OCI-LY1 (cell line): Measurements from ENCODE around the gene PPP1R14B.
"Not testable (repeated sequence)": the region's sequence is repeated elsewhere in the genome, so short reads cannot be mapped to it uniquely, and the experiment has no call there.

Source experiments
- H2AFZ ChIP-seq: fragments of 200-600 bp; sonication (generic), shearing (Covaris generic); 2 replicates; pipeline ENCODE4 v1.6.0; 2014; ENCODE audit warnings: antibody characterized with exemption, mild to moderate bottlenecking, low read length
- H3F3A ChIP-seq: fragments of 200-600 bp; sonication (generic), shearing (Covaris generic); 2 replicates; pipeline ENCODE4 v1.6.0; 2014; ENCODE audit warnings: mild to moderate bottlenecking, antibody characterized with exemption, low read length, moderate library complexity; ENCODE audit not compliant: insufficient read depth
- H3K27ac ChIP-seq: fragments of 200-600 bp; sonication (generic); 2 replicates; pipeline ENCODE4 v1.5.1; 2014; ENCODE audit warnings: low read length, mixed run types, mild to moderate bottlenecking, low read depth; ENCODE audit not compliant: poor library complexity, severe bottlenecking
- H3K27me3 ChIP-seq: fragments of 200-600 bp; sonication (generic); 2 replicates; pipeline ENCODE4 v1.6.0; 2014; ENCODE audit warnings: antibody characterized with exemption, mild to moderate bottlenecking, low read length, moderate library complexity; ENCODE audit not compliant: insufficient read depth
- H3K36me3 ChIP-seq: fragments of 200-600 bp; sonication (generic); 2 replicates; pipeline ENCODE4 v1.6.1; 2014; ENCODE audit warnings: mild to moderate bottlenecking, antibody characterized with exemption, low read length, moderate library complexity, mixed read lengths; ENCODE audit not compliant: insufficient read depth
- H3K4me1 ChIP-seq: fragments of 200-600 bp; sonication (generic); 2 replicates; pipeline ENCODE4 v1.5.1; 2014; ENCODE audit warnings: mild to moderate bottlenecking, low read length, moderate library complexity; ENCODE audit not compliant: insufficient read depth, severe bottlenecking
- H3K4me2 ChIP-seq: fragments of 200-600 bp; sonication (generic), shearing (Covaris generic); 2 replicates; pipeline ENCODE4 v1.6.1; 2014; ENCODE audit warnings: low read length
- H3K4me3 ChIP-seq: fragments of 200-600 bp; sonication (generic); 2 replicates; pipeline ENCODE4 v1.5.1; 2014; ENCODE audit warnings: low read length, low read depth, mild to moderate bottlenecking, mixed read lengths; ENCODE audit not compliant: poor library complexity, severe bottlenecking
- H3K79me2 ChIP-seq: fragments of 200-600 bp; shearing (Covaris generic); 2 replicates; pipeline ENCODE4 v1.6.1; 2016; ENCODE audit warnings: mixed run types, low read length, mixed read lengths; ENCODE audit not compliant: insufficient read depth
- H3K9ac ChIP-seq: fragments of 200-600 bp; sonication (generic), shearing (Covaris generic); 2 replicates; pipeline ENCODE4 v1.6.1; 2014; ENCODE audit warnings: mild to moderate bottlenecking, low read length, mixed read lengths
- H3K9me2 ChIP-seq: fragments of 200-600 bp; sonication (generic), shearing (Covaris generic); 2 replicates; pipeline ENCODE4 v1.6.1; 2014; ENCODE audit warnings: low read depth, mild to moderate bottlenecking, low read length, mixed read lengths
- H3K9me3 ChIP-seq: fragments of 200-600 bp; shearing (Covaris generic); 2 replicates; pipeline ENCODE4 v1.6.1; 2014; ENCODE audit warnings: low read length, mixed read lengths
- H4K20me1 ChIP-seq: fragments of 200-600 bp; sonication (generic), shearing (Covaris generic); 2 replicates; pipeline ENCODE4 v1.6.0; 2016; ENCODE audit warnings: mild to moderate bottlenecking, low read length; ENCODE audit not compliant: insufficient read depth
- CTCF ChIP-seq: fragments of 200-600 bp; sonication (generic), shearing (Covaris generic); IDR thresholded peaks from 2 replicates; pipeline ENCODE4 v1.5.1; 2017; ENCODE audit warnings: mild to moderate bottlenecking, antibody characterized with exemption, low read length, moderate library complexity, mixed read lengths
- EZH2 ChIP-seq: fragments of 200-600 bp; sonication (generic), shearing (Covaris generic); IDR thresholded peaks from 2 replicates; pipeline ENCODE4 v1.8.0; 2017; ENCODE audit warnings: borderline replicate concordance, mixed run types, mild to moderate bottlenecking, antibody characterized with exemption, low read length, moderate library complexity, mixed read lengths

PPP1R14B gene

GRCh38 chr11:64248578-64248977 lies 1.8 kb upstream of the PPP1R14B start:
- H3K9me3 ChIP-seq, result no peaks in the 10 kb centered on the region
- H3K9me2 ChIP-seq, result no peaks in the 10 kb centered on the region
- H3K9ac ChIP-seq, result no peak overlapping the region
- TF ChIP-seq CTCF, result no peak
- TF ChIP-seq EZH2, result no peak
- no peak overlapping the region for H3K4me2 ChIP-seq
- H3F3A ChIP-seq, result 0 out of 2 replicates have a peak, but pooled peaks cover 3% of the 10 kb centered on the region
- no peaks in the 10 kb centered on the region for H4K20me1 ChIP-seq
- H3K79me2 ChIP-seq, result no peaks in the 10 kb centered on the region; the same call in 1 of the 2 replicates
- H3K4me3 ChIP-seq, result no peak overlapping the region
- H3K27me3 ChIP-seq, result no peaks in the 10 kb centered on the region
- no peak overlapping the region for H3K27ac ChIP-seq
- peaks cover 56% of the 10 kb centered on the region for H3K4me1 ChIP-seq
- no peak overlapping the region for H2AFZ ChIP-seq
- H3K36me3 ChIP-seq, result peaks cover 13% of the 10 kb centered on the region; the same call in 1 of the 2 replicates

- no peaks in the 10 kb centered on the region for H4K20me1 ChIP-seq
- TF ChIP-seq EZH2 (no peak), CTCF (no peak)
- no peaks in the 10 kb centered on the region for H3K27me3 ChIP-seq
- no peaks in the 10 kb centered on the region for H3K9me2 ChIP-seq
- peak overlapping the region; percentile 49; the same call in 1 of the 2 replicates for H2AFZ ChIP-seq
- peaks cover 20% of the 10 kb centered on the region; the same call in 1 of the 2 replicates for H3K36me3 ChIP-seq
- H3K4me3 ChIP-seq, result peak overlapping the region; percentile 70
- 0 out of 2 replicates have a peak, but pooled peaks cover 3% of the 10 kb centered on the region for H3F3A ChIP-seq
- peak overlapping the region; percentile 78 for H3K9ac ChIP-seq
- peak overlapping the region; percentile 80 for H3K27ac ChIP-seq
- H3K9me3 ChIP-seq, result no peaks in the 10 kb centered on the region
- peaks cover 58% of the 10 kb centered on the region for H3K4me1 ChIP-seq
- peak overlapping the region; percentile 95 for H3K4me2 ChIP-seq
- H3K79me2 ChIP-seq, result no peaks in the 10 kb centered on the region; the same call in 1 of the 2 replicates
Observed at GRCh38 chr11:64247729-64248531, 1.2 kb upstream of the PPP1R14B start.

DNA sequence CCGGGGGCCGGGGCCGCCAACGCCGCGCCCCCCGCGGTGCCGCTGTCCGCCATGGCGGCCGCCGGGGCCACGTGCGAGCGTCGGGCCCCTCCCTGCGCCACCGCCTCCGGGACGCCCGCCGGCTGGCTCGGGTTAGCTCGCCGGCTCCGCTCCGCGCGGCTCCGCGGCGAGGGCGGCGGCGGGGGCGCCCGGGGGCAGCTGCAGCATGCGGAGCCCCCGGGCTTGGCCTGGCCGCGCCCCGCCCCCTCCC lies 197 bp downstream of the PPP1R14B start:
- H3K4me2 ChIP-seq, H4K20me1 ChIP-seq, H3F3A ChIP-seq, H3K27me3 ChIP-seq, H3K27ac ChIP-seq, H3K9me2 ChIP-seq, H3K9me3 ChIP-seq, H2AFZ ChIP-seq, H3K79me2 ChIP-seq: not testable (repeated sequence)
- Histone ChIP-seq H3K9ac (peak overlapping the region; percentile 91; the same call in 1 of the 2 replicates), H3K36me3 (peaks cover 21% of the 10 kb centered on the region; the same call in 1 of the 2 replicates), H3K4me3 (peak overlapping the region; percentile 91), H3K4me1 (peaks cover 56% of the 10 kb centered on the region)
